GM12891 (cell line): ENCODE data around the gene UPB1.

ENCODE experiments used
- DNase-seq: peaks from one replicate; pipeline ENCODE4 v3.0.0; 2011; ENCODE audit warnings: low spot score; ENCODE audit not compliant: insufficient read length
- FAIRE-seq: peaks from 2 replicates; lab custom pipeline; 2011; peaks lifted over from hg19 to GRCh38; lab: Jason Lieb, UNC
- PAX5 ChIP-seq: IDR thresholded peaks from 2 replicates; pipeline ENCODE4 v1.6.1; 2011; ENCODE audit warnings: low read length, moderate library complexity, mild to moderate bottlenecking; ENCODE audit not compliant: insufficient read depth, severe bottlenecking
- POLR2A ChIP-seq: IDR thresholded peaks from 2 replicates; pipeline ENCODE4 v1.6.1; 2011; ENCODE audit warnings: low read depth, low read length, control low read depth
- POLR2AphosphoS5 ChIP-seq: IDR thresholded peaks from 2 replicates; pipeline ENCODE4 v1.6.1; 2011; ENCODE audit warnings: low read depth, low read length, control low read depth
- POU2F2 ChIP-seq: IDR thresholded peaks from 2 replicates; pipeline ENCODE4 v1.6.1; 2011; ENCODE audit warnings: low read depth, mild to moderate bottlenecking, control low read depth, low read length, moderate library complexity
- SPI1 ChIP-seq: IDR thresholded peaks from 2 replicates; pipeline ENCODE4 v1.6.1; 2011; ENCODE audit warnings: low read depth, low read length, control low read depth
- TAF1 ChIP-seq: IDR thresholded peaks from 2 replicates; pipeline ENCODE4 v1.6.1; 2011; ENCODE audit warnings: low read depth, low read length, control low read depth

UPB1 gene

DNA sequence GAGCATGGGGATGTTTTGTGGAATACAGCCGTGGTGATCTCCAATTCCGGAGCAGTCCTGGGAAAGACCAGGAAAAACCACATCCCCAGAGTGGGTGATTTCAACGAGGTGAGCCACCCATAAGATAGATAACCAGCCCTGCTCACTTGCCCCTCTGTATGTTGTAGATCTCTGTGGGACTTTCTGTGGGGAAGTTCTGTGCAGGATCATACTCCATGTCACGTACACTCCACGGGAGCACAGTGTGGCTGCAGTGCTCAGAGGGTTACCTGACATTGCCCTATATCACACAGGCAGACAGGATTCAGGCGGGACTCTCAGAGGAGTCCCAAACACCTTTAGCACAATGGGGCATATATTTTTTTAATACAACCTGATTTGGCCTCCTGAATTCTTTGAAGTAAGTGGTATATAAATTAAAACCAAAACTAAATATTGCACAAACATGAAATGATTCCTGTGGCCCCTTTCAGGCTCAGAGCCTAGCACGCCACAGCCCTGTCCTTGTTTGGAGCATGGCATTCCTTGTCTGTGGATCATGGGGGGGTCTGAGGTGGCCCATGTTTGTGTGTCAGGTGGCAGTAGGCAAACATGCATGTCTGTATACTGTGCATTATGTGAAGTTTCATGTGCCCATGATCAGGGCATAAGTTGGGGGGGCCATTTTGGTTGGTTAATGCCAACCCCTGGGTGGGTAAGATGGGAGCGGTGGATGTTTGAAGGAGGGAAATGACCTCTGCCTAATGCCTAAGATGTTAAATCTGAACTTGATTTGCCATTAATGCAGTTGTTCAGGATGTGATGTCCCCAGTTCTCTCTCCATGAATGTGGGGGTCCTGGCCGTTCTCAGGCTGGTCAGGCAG is 18.5 kb downstream of the UPB1 start:
- no peak for TF ChIP-seq TAF1
- FAIRE-seq (no peak), DNase-seq (no peak)

DNA sequence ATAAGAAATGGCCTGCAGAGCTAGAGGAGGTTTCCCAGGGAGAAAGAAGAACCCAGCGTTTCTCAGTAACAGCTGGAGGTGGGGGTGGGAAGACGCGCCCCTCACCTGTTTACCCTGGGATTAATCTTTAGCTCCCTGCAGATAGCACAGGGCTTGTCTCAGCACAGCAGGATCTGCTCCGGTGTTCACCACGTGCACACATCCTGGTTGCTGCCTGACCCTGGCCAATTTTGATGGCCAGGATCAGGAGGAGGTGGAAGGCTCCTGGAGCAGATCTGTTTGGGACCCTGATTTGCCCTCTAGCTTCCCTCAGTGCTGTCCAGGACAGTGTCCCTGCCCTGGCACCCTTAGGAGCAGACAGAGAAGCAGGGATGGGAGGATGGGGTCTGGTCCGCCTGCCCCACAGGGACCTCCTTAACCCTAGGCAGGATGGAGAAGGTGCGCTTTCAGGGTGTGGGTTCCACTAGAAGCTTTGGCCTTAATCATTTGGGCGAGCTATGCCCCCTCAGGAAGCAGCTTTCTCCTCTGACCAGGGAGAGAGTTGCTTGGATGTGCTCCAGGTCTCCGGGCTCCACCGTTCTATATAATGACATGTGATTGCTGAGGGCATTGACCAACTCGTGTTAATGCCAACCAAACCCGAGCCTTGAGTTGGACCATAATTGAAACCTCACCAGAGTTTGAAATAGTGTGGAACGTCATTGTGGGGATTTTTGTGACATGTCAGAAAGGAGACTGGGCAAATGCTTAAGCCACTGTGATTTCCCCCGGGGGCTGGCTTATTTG is 19.3 kb downstream of the UPB1 start:
- DNase-seq: no peak
- no peak for TF ChIP-seq POLR2AphosphoS5
- no peak for FAIRE-seq

DNA sequence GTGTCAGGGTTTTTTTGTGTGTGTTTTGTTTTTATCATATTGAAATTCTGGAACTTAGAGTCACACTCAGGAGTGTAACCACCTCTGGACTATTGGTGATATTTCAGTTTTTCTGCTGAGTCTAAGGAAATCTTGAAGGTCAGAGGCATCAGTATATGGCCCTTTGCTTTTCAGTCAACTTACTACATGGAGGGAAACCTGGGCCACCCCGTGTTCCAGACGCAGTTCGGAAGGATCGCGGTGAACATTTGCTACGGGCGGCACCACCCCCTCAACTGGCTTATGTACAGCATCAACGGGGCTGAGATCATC is 19.9 kb downstream of the UPB1 start:
- TF ChIP-seq PAX5: no peak
- no peak for TF ChIP-seq SPI1
- TF ChIP-seq POLR2AphosphoS5: no peak
- no peak for TF ChIP-seq TAF1
- no peak for TF ChIP-seq POU2F2
- no peak for TF ChIP-seq POLR2A
- DNase-seq (no peak), FAIRE-seq (no peak)

DNA sequence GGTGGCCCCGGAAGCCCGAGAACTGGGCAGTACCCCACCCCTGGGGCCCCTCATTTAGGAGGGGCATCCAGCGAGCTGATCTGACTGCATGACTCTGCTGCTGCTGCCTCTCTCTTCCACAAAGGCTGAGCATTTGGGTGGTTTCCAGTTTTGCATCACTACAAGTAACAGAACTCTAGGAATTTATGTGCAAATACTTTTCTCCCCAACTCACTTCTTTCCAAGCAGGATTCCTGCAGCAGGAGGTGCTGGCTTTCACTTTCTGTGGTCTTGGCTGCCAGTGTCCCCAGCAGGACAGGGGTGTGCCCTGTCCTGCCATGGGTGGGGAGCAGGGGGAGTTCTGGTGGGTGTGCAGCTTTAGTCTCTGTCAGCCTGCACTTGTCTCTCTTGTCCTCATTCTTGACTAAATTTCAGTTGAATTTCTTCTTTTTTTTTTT is 21.2 kb downstream of the UPB1 start:
- no peak for FAIRE-seq
- DNase-seq: no peak
- TF ChIP-seq POLR2A (no peak), POLR2AphosphoS5 (no peak), POU2F2 (no peak), PAX5 (no peak), SPI1 (no peak), TAF1 (no peak)

DNA sequence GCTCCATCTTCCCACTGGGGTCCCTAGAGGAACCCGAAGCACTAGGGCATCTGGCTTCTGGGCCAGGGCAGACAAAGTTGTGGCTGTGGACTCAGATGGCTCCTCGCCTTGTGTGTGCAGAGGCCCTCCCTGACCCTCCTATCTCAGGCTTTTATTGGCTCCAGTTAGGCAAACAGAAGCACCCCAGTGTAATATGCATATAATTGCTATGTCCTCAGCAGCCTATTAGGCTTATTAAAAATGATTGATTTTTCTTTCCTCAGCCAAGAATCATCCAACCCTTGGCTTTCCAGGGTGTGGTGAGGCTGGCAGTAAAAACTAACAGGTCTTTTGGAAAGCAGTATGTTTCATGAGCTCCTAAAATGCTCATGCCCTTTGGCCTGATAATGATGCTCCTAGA is 22.3 kb downstream of the UPB1 start:
- no peak for TF ChIP-seq PAX5
- no peak for TF ChIP-seq SPI1
- TF ChIP-seq POLR2AphosphoS5: no peak
- TF ChIP-seq TAF1: no peak
- TF ChIP-seq POLR2A: no peak
- no peak for TF ChIP-seq POU2F2
- DNase-seq (no peak), FAIRE-seq (no peak)

DNA sequence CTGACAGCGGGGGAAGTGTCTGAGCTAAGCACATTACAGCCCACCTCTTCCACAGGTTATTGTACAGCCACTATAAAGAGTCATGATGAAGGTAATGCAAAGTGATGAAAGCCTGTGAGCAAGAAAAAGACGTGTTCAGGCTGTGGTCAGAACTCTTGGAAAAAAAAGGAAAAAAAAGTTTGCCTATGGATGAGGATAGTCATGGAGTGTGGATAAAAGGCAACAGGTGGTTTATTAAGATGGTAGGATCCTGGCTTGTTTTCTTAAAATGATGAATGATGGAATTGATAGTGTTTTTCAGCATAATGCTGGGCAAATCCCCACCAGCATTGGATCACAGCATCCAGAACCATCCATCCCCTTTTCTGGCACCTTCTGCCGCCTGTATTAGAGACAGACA is 23.1 kb downstream of the UPB1 start:
- FAIRE-seq (no peak), DNase-seq (no peak)
- TF ChIP-seq POU2F2: no peak
- no peak for TF ChIP-seq TAF1
- TF ChIP-seq POLR2AphosphoS5: no peak

DNA sequence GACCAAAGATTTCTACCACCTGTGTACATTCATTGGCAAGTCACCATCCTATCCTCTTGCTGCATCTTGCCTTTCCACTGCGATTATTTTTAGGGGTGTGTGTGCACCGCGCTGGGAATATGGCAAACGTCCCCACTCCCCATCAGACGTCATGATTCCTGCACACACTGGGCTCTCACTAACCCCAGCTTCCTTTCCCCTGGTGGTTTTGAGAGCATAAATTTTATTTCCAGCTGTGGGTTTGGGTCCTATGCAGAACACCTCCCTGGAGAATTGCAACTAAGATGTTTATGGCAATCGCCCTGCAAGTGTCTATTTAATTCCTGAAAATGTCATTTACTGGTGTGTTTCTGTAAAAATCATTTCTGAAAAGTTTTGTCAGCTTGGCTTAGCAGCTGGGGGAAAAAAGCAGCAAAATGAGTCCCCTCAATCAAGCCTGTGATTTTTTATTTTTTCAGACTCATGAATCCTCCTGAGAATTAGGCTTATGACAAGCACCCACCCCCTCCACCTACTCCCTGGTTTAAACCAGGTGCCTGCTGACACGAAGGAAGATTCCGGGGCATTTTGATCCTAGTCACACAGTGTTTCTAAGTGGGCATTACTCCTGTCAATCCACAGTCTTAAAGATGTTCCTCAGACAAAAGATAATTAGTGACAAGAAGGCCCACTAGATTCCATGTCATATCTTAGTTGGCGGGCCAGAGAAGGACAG is 23.8 kb downstream of the UPB1 start:
- DNase-seq: no peak
- FAIRE-seq: peak; percentile 31
- TF ChIP-seq SPI1 (no peak), POU2F2 (no peak), TAF1 (no peak), POLR2A (no peak), POLR2AphosphoS5 (no peak), PAX5 (no peak)

DNA sequence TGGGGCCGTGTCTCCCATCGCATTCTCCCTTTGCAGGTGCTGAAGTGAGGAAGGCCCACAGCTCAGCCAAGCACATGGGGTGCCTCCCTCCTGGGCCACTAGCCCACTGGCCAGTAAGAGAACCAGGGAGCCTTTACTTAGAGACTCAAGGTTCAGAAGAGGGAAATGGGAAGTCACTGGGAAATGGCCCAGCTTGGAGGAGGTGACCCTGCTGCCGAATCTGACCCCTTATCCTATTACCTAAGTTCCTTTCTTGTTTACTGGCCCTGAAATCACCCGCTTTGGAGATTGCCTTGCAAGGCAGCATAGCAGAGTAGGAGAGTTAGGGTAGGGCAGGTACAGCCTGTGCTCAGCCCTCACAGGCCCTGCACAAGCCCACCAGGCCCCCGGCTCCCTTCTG is 24.4 kb downstream of the UPB1 start:
- FAIRE-seq (no peak), DNase-seq (no peak)
- TF ChIP-seq TAF1 (no peak), PAX5 (no peak), SPI1 (no peak), POU2F2 (no peak), POLR2A (no peak), POLR2AphosphoS5 (no peak)

DNA sequence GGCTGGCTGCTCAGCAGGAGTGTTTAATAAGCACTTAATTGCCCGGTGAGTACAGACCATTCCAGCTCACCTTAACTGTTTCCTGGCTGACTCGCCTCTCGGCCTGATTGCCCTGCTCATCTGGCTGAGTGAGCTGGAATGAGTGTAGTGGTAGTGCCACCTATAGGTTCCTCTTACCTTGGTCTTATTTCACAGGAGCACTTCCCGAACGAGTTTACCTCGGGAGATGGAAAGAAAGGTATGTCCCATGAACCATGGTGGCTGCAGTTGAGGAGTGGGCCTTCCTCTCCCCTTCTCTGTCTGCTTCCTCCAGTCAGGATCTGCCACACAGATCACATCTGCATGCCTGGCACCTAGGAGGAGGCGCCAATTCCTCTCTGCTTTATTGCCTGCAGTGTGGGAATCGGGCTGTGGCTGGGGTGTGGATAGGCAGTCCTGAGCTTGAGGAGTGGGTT is 26.7 kb downstream of the UPB1 start:
- no peak for TF ChIP-seq POU2F2
- TF ChIP-seq TAF1: no peak
- no peak for TF ChIP-seq SPI1
- TF ChIP-seq POLR2AphosphoS5: no peak
- no peak for TF ChIP-seq PAX5
- no peak for TF ChIP-seq POLR2A
- no peak for DNase-seq
- peak; percentile 95 for FAIRE-seq

DNA sequence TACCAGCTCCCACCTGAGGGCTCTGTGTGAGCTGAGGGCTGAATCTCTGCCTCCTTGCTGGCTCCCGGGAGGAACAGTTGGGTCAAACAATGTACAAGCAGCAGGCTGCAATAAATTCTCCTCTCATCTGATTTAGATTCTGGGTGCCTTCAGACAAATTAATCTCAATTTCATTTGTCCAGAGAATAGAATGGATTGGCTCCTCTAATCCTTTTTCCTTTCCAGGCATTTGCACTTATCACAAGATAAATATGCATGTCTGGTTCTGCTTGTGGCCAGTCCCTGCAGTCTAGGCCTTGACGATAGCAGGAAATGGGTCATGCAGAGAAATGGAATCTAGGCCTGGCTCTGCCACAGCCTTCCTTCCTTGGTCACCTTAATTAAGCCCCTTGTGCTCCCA is 28.7 kb downstream of the UPB1 start:
- FAIRE-seq (no peak), DNase-seq (no peak)
- no peak for TF ChIP-seq POU2F2
- no peak for TF ChIP-seq PAX5
- no peak for TF ChIP-seq POLR2A
- no peak for TF ChIP-seq POLR2AphosphoS5
- TF ChIP-seq SPI1: no peak
